ENCODE results near the gene NKX1-2. TPM values are rescaled to one million over a fixed set of nuclear protein-coding genes. Genes with fewer than 3 reads are reported as not detected.
A peak's percentile ranks its signal among the peaks of the same experiment; 100 is the strongest.

Gene NKX1-2
- total and polyA plus RNA-seq, 2 of the 8 experiments (the other 6 are each of a cell fraction or from before 2014, with no cell fraction given): 12.7 to 34.9 TPM

DNA sequence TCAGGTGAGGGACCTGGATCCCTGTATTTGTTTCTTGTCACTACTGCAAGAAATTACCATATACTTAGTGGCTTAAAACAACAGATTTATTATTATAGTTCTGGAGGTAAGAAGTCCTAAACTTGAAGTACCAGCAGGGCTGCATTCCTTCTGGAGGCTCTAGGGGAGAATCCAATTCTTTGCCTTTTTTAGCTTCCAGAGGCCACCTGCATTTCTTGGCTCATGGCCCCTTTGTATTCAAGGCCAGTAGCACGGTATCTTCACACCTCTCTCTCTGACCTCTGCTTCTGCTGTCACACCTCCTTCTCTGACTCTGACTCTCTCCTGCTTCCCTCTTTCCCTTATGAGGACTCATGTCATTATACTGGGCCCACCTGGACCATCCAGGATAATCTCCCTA lies 9.6 kb upstream of the NKX1-2 start (continued):
- TF ChIP-seq CHD2 (IDR thresholded peaks at IDR 0.05; ENCODE audit: low read length) (no peak), JUN (IDR thresholded peaks at IDR 0.05; ENCODE audit: low read depth, low read length) (no peak), GABPA (IDR thresholded peaks at IDR 0.05; ENCODE audit: borderline replicate concordance, insufficient read depth, low read length) (no peak), TCF12 (IDR thresholded peaks at IDR 0.05; ENCODE audit: low read depth, low read length) (no peak), SP1 (IDR thresholded peaks at IDR 0.05; ENCODE audit: low read depth, low read length) (0 out of 2 replicates have a peak, but pooled peaks have one; percentile 21), RNF2 (IDR thresholded peaks at IDR 0.05; ENCODE audit: borderline replicate concordance, low read depth, low read length, missing control alignments, poor library complexity, severe bottlenecking) (no peak), POLR2AphosphoS5 (IDR thresholded peaks at IDR 0.05; ENCODE audit: low read depth, low read length) (no peak)
- TF ChIP-seq, protein P1, sequence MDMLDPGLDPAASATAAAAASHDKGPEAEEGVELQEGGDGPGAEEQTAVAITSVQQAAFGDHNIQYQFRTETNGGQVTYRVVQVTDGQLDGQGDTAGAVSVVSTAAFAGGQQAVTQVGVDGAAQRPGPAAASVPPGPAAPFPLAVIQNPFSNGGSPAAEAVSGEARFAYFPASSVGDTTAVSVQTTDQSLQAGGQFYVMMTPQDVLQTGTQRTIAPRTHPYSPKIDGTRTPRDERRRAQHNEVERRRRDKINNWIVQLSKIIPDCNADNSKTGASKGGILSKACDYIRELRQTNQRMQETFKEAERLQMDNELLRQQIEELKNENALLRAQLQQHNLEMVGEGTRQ (IDR thresholded peaks at IDR 0.05; ENCODE audit: low read length): no peak
- TF ChIP-seq, protein P2, sequence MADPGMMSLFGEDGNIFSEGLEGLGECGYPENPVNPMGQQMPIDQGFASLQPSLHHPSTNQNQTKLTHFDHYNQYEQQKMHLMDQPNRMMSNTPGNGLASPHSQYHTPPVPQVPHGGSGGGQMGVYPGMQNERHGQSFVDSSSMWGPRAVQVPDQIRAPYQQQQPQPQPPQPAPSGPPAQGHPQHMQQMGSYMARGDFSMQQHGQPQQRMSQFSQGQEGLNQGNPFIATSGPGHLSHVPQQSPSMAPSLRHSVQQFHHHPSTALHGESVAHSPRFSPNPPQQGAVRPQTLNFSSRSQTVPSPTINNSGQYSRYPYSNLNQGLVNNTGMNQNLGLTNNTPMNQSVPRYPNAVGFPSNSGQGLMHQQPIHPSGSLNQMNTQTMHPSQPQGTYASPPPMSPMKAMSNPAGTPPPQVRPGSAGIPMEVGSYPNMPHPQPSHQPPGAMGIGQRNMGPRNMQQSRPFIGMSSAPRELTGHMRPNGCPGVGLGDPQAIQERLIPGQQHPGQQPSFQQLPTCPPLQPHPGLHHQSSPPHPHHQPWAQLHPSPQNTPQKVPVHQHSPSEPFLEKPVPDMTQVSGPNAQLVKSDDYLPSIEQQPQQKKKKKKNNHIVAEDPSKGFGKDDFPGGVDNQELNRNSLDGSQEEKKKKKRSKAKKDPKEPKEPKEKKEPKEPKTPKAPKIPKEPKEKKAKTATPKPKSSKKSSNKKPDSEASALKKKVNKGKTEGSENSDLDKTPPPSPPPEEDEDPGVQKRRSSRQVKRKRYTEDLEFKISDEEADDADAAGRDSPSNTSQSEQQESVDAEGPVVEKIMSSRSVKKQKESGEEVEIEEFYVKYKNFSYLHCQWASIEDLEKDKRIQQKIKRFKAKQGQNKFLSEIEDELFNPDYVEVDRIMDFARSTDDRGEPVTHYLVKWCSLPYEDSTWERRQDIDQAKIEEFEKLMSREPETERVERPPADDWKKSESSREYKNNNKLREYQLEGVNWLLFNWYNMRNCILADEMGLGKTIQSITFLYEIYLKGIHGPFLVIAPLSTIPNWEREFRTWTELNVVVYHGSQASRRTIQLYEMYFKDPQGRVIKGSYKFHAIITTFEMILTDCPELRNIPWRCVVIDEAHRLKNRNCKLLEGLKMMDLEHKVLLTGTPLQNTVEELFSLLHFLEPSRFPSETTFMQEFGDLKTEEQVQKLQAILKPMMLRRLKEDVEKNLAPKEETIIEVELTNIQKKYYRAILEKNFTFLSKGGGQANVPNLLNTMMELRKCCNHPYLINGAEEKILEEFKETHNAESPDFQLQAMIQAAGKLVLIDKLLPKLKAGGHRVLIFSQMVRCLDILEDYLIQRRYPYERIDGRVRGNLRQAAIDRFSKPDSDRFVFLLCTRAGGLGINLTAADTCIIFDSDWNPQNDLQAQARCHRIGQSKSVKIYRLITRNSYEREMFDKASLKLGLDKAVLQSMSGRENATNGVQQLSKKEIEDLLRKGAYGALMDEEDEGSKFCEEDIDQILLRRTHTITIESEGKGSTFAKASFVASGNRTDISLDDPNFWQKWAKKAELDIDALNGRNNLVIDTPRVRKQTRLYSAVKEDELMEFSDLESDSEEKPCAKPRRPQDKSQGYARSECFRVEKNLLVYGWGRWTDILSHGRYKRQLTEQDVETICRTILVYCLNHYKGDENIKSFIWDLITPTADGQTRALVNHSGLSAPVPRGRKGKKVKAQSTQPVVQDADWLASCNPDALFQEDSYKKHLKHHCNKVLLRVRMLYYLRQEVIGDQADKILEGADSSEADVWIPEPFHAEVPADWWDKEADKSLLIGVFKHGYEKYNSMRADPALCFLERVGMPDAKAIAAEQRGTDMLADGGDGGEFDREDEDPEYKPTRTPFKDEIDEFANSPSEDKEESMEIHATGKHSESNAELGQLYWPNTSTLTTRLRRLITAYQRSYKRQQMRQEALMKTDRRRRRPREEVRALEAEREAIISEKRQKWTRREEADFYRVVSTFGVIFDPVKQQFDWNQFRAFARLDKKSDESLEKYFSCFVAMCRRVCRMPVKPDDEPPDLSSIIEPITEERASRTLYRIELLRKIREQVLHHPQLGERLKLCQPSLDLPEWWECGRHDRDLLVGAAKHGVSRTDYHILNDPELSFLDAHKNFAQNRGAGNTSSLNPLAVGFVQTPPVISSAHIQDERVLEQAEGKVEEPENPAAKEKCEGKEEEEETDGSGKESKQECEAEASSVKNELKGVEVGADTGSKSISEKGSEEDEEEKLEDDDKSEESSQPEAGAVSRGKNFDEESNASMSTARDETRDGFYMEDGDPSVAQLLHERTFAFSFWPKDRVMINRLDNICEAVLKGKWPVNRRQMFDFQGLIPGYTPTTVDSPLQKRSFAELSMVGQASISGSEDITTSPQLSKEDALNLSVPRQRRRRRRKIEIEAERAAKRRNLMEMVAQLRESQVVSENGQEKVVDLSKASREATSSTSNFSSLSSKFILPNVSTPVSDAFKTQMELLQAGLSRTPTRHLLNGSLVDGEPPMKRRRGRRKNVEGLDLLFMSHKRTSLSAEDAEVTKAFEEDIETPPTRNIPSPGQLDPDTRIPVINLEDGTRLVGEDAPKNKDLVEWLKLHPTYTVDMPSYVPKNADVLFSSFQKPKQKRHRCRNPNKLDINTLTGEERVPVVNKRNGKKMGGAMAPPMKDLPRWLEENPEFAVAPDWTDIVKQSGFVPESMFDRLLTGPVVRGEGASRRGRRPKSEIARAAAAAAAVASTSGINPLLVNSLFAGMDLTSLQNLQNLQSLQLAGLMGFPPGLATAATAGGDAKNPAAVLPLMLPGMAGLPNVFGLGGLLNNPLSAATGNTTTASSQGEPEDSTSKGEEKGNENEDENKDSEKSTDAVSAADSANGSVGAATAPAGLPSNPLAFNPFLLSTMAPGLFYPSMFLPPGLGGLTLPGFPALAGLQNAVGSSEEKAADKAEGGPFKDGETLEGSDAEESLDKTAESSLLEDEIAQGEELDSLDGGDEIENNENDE (IDR thresholded peaks at IDR 0.05; ENCODE audit: insufficient replicate concordance, low read length): no peak
- TF ChIP-seq, protein P3, sequence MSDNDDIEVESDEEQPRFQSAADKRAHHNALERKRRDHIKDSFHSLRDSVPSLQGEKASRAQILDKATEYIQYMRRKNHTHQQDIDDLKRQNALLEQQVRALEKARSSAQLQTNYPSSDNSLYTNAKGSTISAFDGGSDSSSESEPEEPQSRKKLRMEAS (IDR thresholded peaks at IDR 0.05): peak; percentile 48; the same call in 1 of the 2 replicates

All from H1 (cell line).